Activated naive CD4-positive, alpha-beta T cell treated with anti-CD3 and anti-CD28 coated beads, Interleukin-2, amount 50 U/mL, for 72 hours (primary cell): ENCODE results near the gene CRYL1. TPM values are rescaled to one million over a fixed set of nuclear protein-coding genes. Genes with fewer than 3 reads are reported as not detected.

ENCODE experiments used
- ATAC-seq, 2 donors: fragments of 150-1000 bp; cut with Tn5 transposase; 2 replicates each; pipeline ENCODE4 v1.10.0; 2021; ENCODE audit warnings: mild to moderate bottlenecking in 2 of 2, moderate library complexity in 2 of 2
- DNase-seq, 2 donors: peaks; one replicate each; pipeline ENCODE4 v3.0.0; 2021 to 2022; ENCODE audit warnings: low spot score in 2 of 2
- H3K27ac Mint-ChIP-seq, 2 donors: one replicate each; pipeline ENCODE4 v1.8.0; 2022; ENCODE audit warnings: mild to moderate bottlenecking in 2 of 2, mixed read lengths in 2 of 2
- H3K36me3 Mint-ChIP-seq, 2 donors: one replicate each; pipeline ENCODE4 v1.8.0; 2022; ENCODE audit warnings: mixed read lengths in 2 of 2
- H3K9me3 Mint-ChIP-seq, 2 donors: one replicate each; pipeline ENCODE4 v1.8.0; 2022; ENCODE audit warnings: mixed read lengths in 2 of 2
- total RNA-seq, 2 donors: library from RNA; stranded (reverse); gene quantifications; one replicate each; pipeline ENCODE4 v1.2.3, GENCODE V29; 2022

The CRYL1 gene
- total RNA-seq, result 10 to 100 TPM in 1 of 2 donors, 1 to 10 TPM in 1; 9.0 to 10.1 TPM

- Mint-ChIP-seq H3K27ac (peak within 1 kb of the TSS; percentile 79), H3K36me3 (no peaks in the 10 kb centered on the region), H3K9me3 (no peaks in the 10 kb centered on the region)
- peak; percentile 68 to 74 for DNase-seq
- ATAC-seq, result peak; percentile 91 to 93
These were observed at the start of gene CRYL1 for GRCh38 chr13:20525601-20526544. TSS of gene CRYL1 (minus strand) at chr13:20525857. CDS start at chr13:20525794, 63 bp downstream.

- Mint-ChIP-seq H3K36me3 (peaks cover 21 to 32% of the 10 kb centered on the region in 2 donors), H3K27ac (no peak overlapping the region), H3K9me3 (peaks cover 3 to 14% of the 10 kb centered on the region in 2 donors)
- DNase-seq, result no peak
- ATAC-seq, result no peak
These were observed 48.0 kb upstream of the CRYL1 start for GRCh38 chr13:20573636-20574035.

- Mint-ChIP-seq H3K36me3 (peaks cover 17 to 28% of the 10 kb centered on the region in 2 donors), H3K27ac (no peak overlapping the region), H3K9me3 (peaks cover 3 to 14% of the 10 kb centered on the region in 2 donors)
- ATAC-seq (no peak), DNase-seq (no peak)
These were observed 47.5 kb upstream of the CRYL1 start for GRCh38 chr13:20573186-20573585.

GRCh38 chr13:20571676-20572075 lies 46.0 kb upstream of the CRYL1 start:
- DNase-seq (peak in 1 of 2 donors; percentile 8), ATAC-seq (peak in 1 of 2 donors; percentile 47)
- no peak overlapping the region for H3K27ac Mint-ChIP-seq
- peaks cover 3 to 9% of the 10 kb centered on the region in 2 donors for H3K9me3 Mint-ChIP-seq
- peaks cover 16 to 22% of the 10 kb centered on the region in 2 donors for H3K36me3 Mint-ChIP-seq

GRCh38 chr13:20570517-20570916 lies 44.9 kb upstream of the CRYL1 start:
- Mint-ChIP-seq H3K9me3 (peaks cover 0 to 4% of the 10 kb centered on the region in 2 donors), H3K36me3 (peaks cover 11 to 26% of the 10 kb centered on the region in 2 donors), H3K27ac (no peak overlapping the region)
- no peak for ATAC-seq
- DNase-seq, result no peak

GRCh38 chr13:20567881-20568528 lies 42.3 kb upstream of the CRYL1 start:
- peak overlapping the region in 1 of 2 donors; percentile 88 for H3K27ac Mint-ChIP-seq
- H3K9me3 Mint-ChIP-seq, result peaks cover 0 to 14% of the 10 kb centered on the region in 2 donors
- H3K36me3 Mint-ChIP-seq, result peaks cover 12 to 35% of the 10 kb centered on the region in 2 donors
- ATAC-seq (no peak), DNase-seq (no peak)

GRCh38 chr13:20566898-20567874 lies 41.5 kb upstream of the CRYL1 start, which contains the start of gene IFT88:
TSS of gene IFT88 (plus strand) at chr13:20567157. CDS start at chr13:20574386, 7,229 bp downstream.
- ATAC-seq (peak; percentile 81 to 85), DNase-seq (peak; percentile 82 to 87)
- Mint-ChIP-seq H3K9me3 (peaks cover 0 to 14% of the 10 kb centered on the region in 2 donors), H3K36me3 (peaks cover 12 to 35% of the 10 kb centered on the region in 2 donors), H3K27ac (peak within 1 kb of the TSS; percentile 86 to 88)

- DNase-seq (no peak), ATAC-seq (peak in 1 of 2 donors; percentile 44)
- Mint-ChIP-seq H3K27ac (peak overlapping the region; percentile 86 to 88), H3K36me3 (peaks cover 12 to 35% of the 10 kb centered on the region in 2 donors), H3K9me3 (peaks cover 0 to 14% of the 10 kb centered on the region in 2 donors)
These were observed 40.8 kb upstream of the CRYL1 start for GRCh38 chr13:20566468-20566897.

- peaks cover 0 to 14% of the 10 kb centered on the region in 2 donors for H3K9me3 Mint-ChIP-seq
- ATAC-seq (peak in 1 of 2 donors; percentile 3), DNase-seq (no peak)
- H3K36me3 Mint-ChIP-seq, result peaks cover 12 to 34% of the 10 kb centered on the region in 2 donors
- H3K27ac Mint-ChIP-seq, result no peak overlapping the region
These were observed 39.6 kb upstream of the CRYL1 start for GRCh38 chr13:20565115-20565736.

GRCh38 chr13:20561741-20562140 lies 36.1 kb upstream of the CRYL1 start:
- ATAC-seq (no peak), DNase-seq (no peak)
- Mint-ChIP-seq H3K27ac (no peak overlapping the region), H3K9me3 (peaks cover 0 to 14% of the 10 kb centered on the region in 2 donors), H3K36me3 (peaks cover 5 to 24% of the 10 kb centered on the region in 2 donors)

- Mint-ChIP-seq H3K9me3 (peaks cover 0 to 8% of the 10 kb centered on the region in 2 donors), H3K27ac (no peak overlapping the region), H3K36me3 (peaks cover 0 to 8% of the 10 kb centered on the region in 2 donors)
- DNase-seq (no peak), ATAC-seq (peak in 1 of 2 donors; percentile 26)
These were observed 34.2 kb upstream of the CRYL1 start for GRCh38 chr13:20559659-20560356.

- Mint-ChIP-seq H3K36me3 (no peaks in the 10 kb centered on the region), H3K27ac (no peak overlapping the region), H3K9me3 (no peaks in the 10 kb centered on the region)
- ATAC-seq (no peak), DNase-seq (no peak)
These were observed 33.3 kb upstream of the CRYL1 start for GRCh38 chr13:20558982-20559381.

- Mint-ChIP-seq H3K27ac (no peak overlapping the region), H3K9me3 (no peaks in the 10 kb centered on the region), H3K36me3 (no peaks in the 10 kb centered on the region)
- DNase-seq (no peak), ATAC-seq (no peak)
These were observed 27.7 kb upstream of the CRYL1 start for GRCh38 chr13:20553311-20553710.

- no peak for ATAC-seq
- no peak for DNase-seq
- H3K27ac Mint-ChIP-seq, result no peak overlapping the region
- no peaks in the 10 kb centered on the region for H3K9me3 Mint-ChIP-seq
- H3K36me3 Mint-ChIP-seq, result no peaks in the 10 kb centered on the region
These were observed 25.1 kb upstream of the CRYL1 start for GRCh38 chr13:20550799-20551198.

- H3K9me3 Mint-ChIP-seq, result no peaks in the 10 kb centered on the region
- ATAC-seq (no peak), DNase-seq (no peak)
- no peak overlapping the region for H3K27ac Mint-ChIP-seq
- no peaks in the 10 kb centered on the region for H3K36me3 Mint-ChIP-seq
These were observed 21.8 kb upstream of the CRYL1 start for GRCh38 chr13:20547479-20547908.
